Measurements from ENCODE around the gene PTPMT1.
"Not testable (repeated sequence)": the region's sequence is repeated elsewhere in the genome, so short reads cannot be mapped to it uniquely, and the experiment has no call there.

Gene PTPMT1

GRCh38 chr11:47551086-47551485 lies 14.3 kb upstream of the PTPMT1 start:
- TF ChIP-seq SUZ12 (IDR thresholded peaks at IDR 0.05; ENCODE audit: extremely low read depth, insufficient read depth, insufficient read length) (no peak), ZNF274 (IDR thresholded peaks at IDR 0.05; ENCODE audit: low read depth, low read length) (no peak), YY1 (IDR thresholded peaks at IDR 0.05; ENCODE audit: insufficient read depth, insufficient read length) (no peak)
- H3K36me3 ChIP-seq (ENCODE audit: insufficient read depth, insufficient read length, low read length): peaks cover 42% of the 10 kb centered on the region
- H3K4me1 ChIP-seq (ENCODE audit: insufficient read depth, insufficient read length): peaks cover 2% of the 10 kb centered on the region
- H3K27me3 ChIP-seq (ENCODE audit: insufficient read depth, insufficient read length): no peaks in the 10 kb centered on the region
- no peaks in the 10 kb centered on the region for H3K9me3 ChIP-seq (ENCODE audit: insufficient read depth, low read length)
- H3K4me3 ChIP-seq (ENCODE audit: insufficient read length, low read depth): peak overlapping the region; percentile 96
- no peak overlapping the region for H3K9ac ChIP-seq (ENCODE audit: insufficient read length, low read depth)
- no peak for DNase-seq (ENCODE audit: low read depth, low spot score)

GRCh38 chr11:47552056-47552565 lies 13.3 kb upstream of the PTPMT1 start:
- TF ChIP-seq ZNF274 (IDR thresholded peaks at IDR 0.05; ENCODE audit: low read depth, low read length): no peak
- TF ChIP-seq YY1 (IDR thresholded peaks at IDR 0.05; ENCODE audit: insufficient read depth, insufficient read length): no peak
- no peak for TF ChIP-seq SUZ12 (IDR thresholded peaks at IDR 0.05; ENCODE audit: extremely low read depth, insufficient read depth, insufficient read length)
- Histone ChIP-seq H3K36me3 (ENCODE audit: insufficient read depth, insufficient read length, low read length) (peaks cover 41% of the 10 kb centered on the region), H3K4me3 (ENCODE audit: insufficient read length, low read depth) (peak overlapping the region; percentile 96), H3K4me1 (ENCODE audit: insufficient read depth, insufficient read length) (peaks cover 2% of the 10 kb centered on the region), H3K9me3 (ENCODE audit: insufficient read depth, low read length) (no peaks in the 10 kb centered on the region), H3K27me3 (ENCODE audit: insufficient read depth, insufficient read length) (no peaks in the 10 kb centered on the region), H3K9ac (ENCODE audit: insufficient read length, low read depth) (peak overlapping the region; percentile 96)
- DNase-seq (ENCODE audit: low read depth, low spot score): no peak

- H3K4me1 ChIP-seq (ENCODE audit: insufficient read depth, insufficient read length): peaks cover 2% of the 10 kb centered on the region
- H3K4me3 ChIP-seq (ENCODE audit: insufficient read length, low read depth): peak within 1 kb of the TSS; percentile 96
- peaks cover 35% of the 10 kb centered on the region for H3K36me3 ChIP-seq (ENCODE audit: insufficient read depth, insufficient read length, low read length)
- H3K9me3 ChIP-seq (ENCODE audit: insufficient read depth, low read length): no peaks in the 10 kb centered on the region
- TF ChIP-seq YY1 (IDR thresholded peaks at IDR 0.05; ENCODE audit: insufficient read depth, insufficient read length): peak; percentile 85
- no peak for TF ChIP-seq ZNF274 (IDR thresholded peaks at IDR 0.05; ENCODE audit: low read depth, low read length)
- DNase-seq (ENCODE audit: low read depth, low spot score): peak; percentile 87
- peak within 1 kb of the TSS; percentile 96 for H3K9ac ChIP-seq (ENCODE audit: insufficient read length, low read depth)
- H3K27me3 ChIP-seq (ENCODE audit: insufficient read depth, insufficient read length): no peaks in the 10 kb centered on the region
Measured at GRCh38 chr11:47552566-47553405, 12.6 kb upstream of the PTPMT1 start, which contains the start of gene CELF1. CELF1 (minus strand) TSS chr11:47553132; CDS start chr11:47499523, 53,609 bp downstream.

GRCh38 chr11:47553406-47553743 lies 12.0 kb upstream of the PTPMT1 start:
- DNase-seq (ENCODE audit: low read depth, low spot score): no peak
- Histone ChIP-seq H3K9ac (ENCODE audit: insufficient read length, low read depth) (peak overlapping the region; percentile 76), H3K36me3 (ENCODE audit: insufficient read depth, insufficient read length, low read length) (peaks cover 32% of the 10 kb centered on the region), H3K4me1 (ENCODE audit: insufficient read depth, insufficient read length) (peaks cover 2% of the 10 kb centered on the region), H3K9me3 (ENCODE audit: insufficient read depth, low read length) (no peaks in the 10 kb centered on the region), H3K27me3 (ENCODE audit: insufficient read depth, insufficient read length) (no peaks in the 10 kb centered on the region), H3K4me3 (ENCODE audit: insufficient read length, low read depth) (peak overlapping the region; percentile 96)
- TF ChIP-seq YY1 (IDR thresholded peaks at IDR 0.05; ENCODE audit: insufficient read depth, insufficient read length) (no peak), ZNF274 (IDR thresholded peaks at IDR 0.05; ENCODE audit: low read depth, low read length) (no peak), SUZ12 (IDR thresholded peaks at IDR 0.05; ENCODE audit: extremely low read depth, insufficient read depth, insufficient read length) (no peak)

GRCh38 chr11:47557004-47557403 lies 8.4 kb upstream of the PTPMT1 start:
- not testable (repeated sequence) for H3K4me3 ChIP-seq (ENCODE audit: insufficient read length, low read depth); H3K36me3 ChIP-seq (ENCODE audit: insufficient read depth, insufficient read length, low read length); H3K9me3 ChIP-seq (ENCODE audit: insufficient read depth, low read length); H3K9ac ChIP-seq (ENCODE audit: insufficient read length, low read depth); H3K4me1 ChIP-seq (ENCODE audit: insufficient read depth, insufficient read length); DNase-seq (ENCODE audit: low read depth, low spot score); H3K27me3 ChIP-seq (ENCODE audit: insufficient read depth, insufficient read length)

- H3K4me3 ChIP-seq (ENCODE audit: insufficient read length, low read depth): no peak overlapping the region
- no peaks in the 10 kb centered on the region for H3K9me3 ChIP-seq (ENCODE audit: insufficient read depth, low read length)
- no peak for DNase-seq (ENCODE audit: low read depth, low spot score)
- no peaks in the 10 kb centered on the region for H3K27me3 ChIP-seq (ENCODE audit: insufficient read depth, insufficient read length)
- no peaks in the 10 kb centered on the region for H3K4me1 ChIP-seq (ENCODE audit: insufficient read depth, insufficient read length)
- peaks cover 5% of the 10 kb centered on the region for H3K36me3 ChIP-seq (ENCODE audit: insufficient read depth, insufficient read length, low read length)
- H3K9ac ChIP-seq (ENCODE audit: insufficient read length, low read depth): no peak overlapping the region
- no peak for TF ChIP-seq ZNF274 (IDR thresholded peaks at IDR 0.05; ENCODE audit: low read depth, low read length)
- TF ChIP-seq YY1 (IDR thresholded peaks at IDR 0.05; ENCODE audit: insufficient read depth, insufficient read length): no peak
- no peak for TF ChIP-seq SUZ12 (IDR thresholded peaks at IDR 0.05; ENCODE audit: extremely low read depth, insufficient read depth, insufficient read length)
Measured at GRCh38 chr11:47558695-47559094, 6.7 kb upstream of the PTPMT1 start.

- TF ChIP-seq SUZ12 (IDR thresholded peaks at IDR 0.05; ENCODE audit: extremely low read depth, insufficient read depth, insufficient read length) (no peak), ZNF274 (IDR thresholded peaks at IDR 0.05; ENCODE audit: low read depth, low read length) (no peak), YY1 (IDR thresholded peaks at IDR 0.05; ENCODE audit: insufficient read depth, insufficient read length) (no peak)
- H3K9me3 ChIP-seq (ENCODE audit: insufficient read depth, low read length): no peaks in the 10 kb centered on the region
- H3K27me3 ChIP-seq (ENCODE audit: insufficient read depth, insufficient read length): no peaks in the 10 kb centered on the region
- H3K4me1 ChIP-seq (ENCODE audit: insufficient read depth, insufficient read length): no peaks in the 10 kb centered on the region
- DNase-seq (ENCODE audit: low read depth, low spot score): no peak
- H3K9ac ChIP-seq (ENCODE audit: insufficient read length, low read depth): no peak overlapping the region
- no peak overlapping the region for H3K4me3 ChIP-seq (ENCODE audit: insufficient read length, low read depth)
- H3K36me3 ChIP-seq (ENCODE audit: insufficient read depth, insufficient read length, low read length): peaks cover 5% of the 10 kb centered on the region
Measured at GRCh38 chr11:47560426-47560825, 5.0 kb upstream of the PTPMT1 start.

GRCh38 chr11:47562393-47562792 lies 3.0 kb upstream of the PTPMT1 start:
- not testable (repeated sequence) for H3K36me3 ChIP-seq (ENCODE audit: insufficient read depth, insufficient read length, low read length); H3K4me3 ChIP-seq (ENCODE audit: insufficient read length, low read depth); H3K27me3 ChIP-seq (ENCODE audit: insufficient read depth, insufficient read length); DNase-seq (ENCODE audit: low read depth, low spot score); H3K4me1 ChIP-seq (ENCODE audit: insufficient read depth, insufficient read length); H3K9ac ChIP-seq (ENCODE audit: insufficient read length, low read depth); H3K9me3 ChIP-seq (ENCODE audit: insufficient read depth, low read length)

- not testable (repeated sequence) for H3K9me3 ChIP-seq (ENCODE audit: insufficient read depth, low read length); H3K4me1 ChIP-seq (ENCODE audit: insufficient read depth, insufficient read length); DNase-seq (ENCODE audit: low read depth, low spot score); H3K27me3 ChIP-seq (ENCODE audit: insufficient read depth, insufficient read length); H3K9ac ChIP-seq (ENCODE audit: insufficient read length, low read depth); H3K4me3 ChIP-seq (ENCODE audit: insufficient read length, low read depth)
- H3K36me3 ChIP-seq (ENCODE audit: insufficient read depth, insufficient read length, low read length): peaks cover 16% of the 10 kb centered on the region
Measured at GRCh38 chr11:47564366-47564765, 1.0 kb upstream of the PTPMT1 start.
